ENCODE data around the gene MARCHF9.

Gene MARCHF9

GRCh38 chr12:57750561-57751431, 4.1 kb upstream of the MARCHF9 start:
- TF ChIP-seq ZNF274 (IDR thresholded peaks at IDR 0.05; ENCODE audit: low read depth, low read length), result no peak
- peak overlapping the region; percentile 86 for H3K4me3 ChIP-seq (ENCODE audit: low read length)

- TF ChIP-seq ZNF274 (IDR thresholded peaks at IDR 0.05; ENCODE audit: low read depth, low read length), result no peak
- H3K4me3 ChIP-seq (ENCODE audit: low read length), result peak overlapping the region; percentile 86
Measured at GRCh38 chr12:57751432-57751787, 3.5 kb upstream of the MARCHF9 start.

- TF ChIP-seq ZNF274 (IDR thresholded peaks at IDR 0.05; ENCODE audit: low read depth, low read length), result no peak
Measured at GRCh38 chr12:57751788-57752667, 2.9 kb upstream of the MARCHF9 start, which contains the start of gene CDK4. TSS of gene CDK4 (minus strand) at chr12:57752310. CDS start at chr12:57751717, 593 bp downstream.

GRCh38 chr12:57752668-57753000, 2.3 kb upstream of the MARCHF9 start:
- no peak overlapping the region; the same call in 1 of the 2 replicates for H3K4me3 ChIP-seq (ENCODE audit: low read length)
- no peak for TF ChIP-seq ZNF274 (IDR thresholded peaks at IDR 0.05; ENCODE audit: low read depth, low read length)

More at GRCh38 chr12:57751788-57752667, 2.9 kb upstream of the MARCHF9 start, which contains the start of gene CDK4:
- H3K4me3 ChIP-seq (ENCODE audit: low read length), result peak within 1 kb of the TSS; percentile 86

GRCh38 chr12:57753756-57754337, 1.1 kb upstream of the MARCHF9 start:
- H3K4me3 ChIP-seq (ENCODE audit: low read length), result no peak overlapping the region
- TF ChIP-seq ZNF274 (IDR thresholded peaks at IDR 0.05; ENCODE audit: low read depth, low read length), result no peak

GRCh38 chr12:57755194-57755453, 221 bp downstream of the MARCHF9 start:
- TF ChIP-seq ZNF274 (IDR thresholded peaks at IDR 0.05; ENCODE audit: low read depth, low read length), result no peak

GRCh38 chr12:57755454-57756372, 810 bp downstream of the MARCHF9 start:
- peak overlapping the region; percentile 86 for H3K4me3 ChIP-seq (ENCODE audit: low read length)
- no peak for TF ChIP-seq ZNF274 (IDR thresholded peaks at IDR 0.05; ENCODE audit: low read depth, low read length)

More at GRCh38 chr12:57755194-57755453, 221 bp downstream of the MARCHF9 start:
- peak overlapping the region; percentile 86 for H3K4me3 ChIP-seq (ENCODE audit: low read length)

GRCh38 chr12:57756406-57757341, 1.8 kb downstream of the MARCHF9 start:
- no peak for TF ChIP-seq ZNF274 (IDR thresholded peaks at IDR 0.05; ENCODE audit: low read depth, low read length)
- H3K4me3 ChIP-seq (ENCODE audit: low read length), result peak overlapping the region; percentile 86

GRCh38 chr12:57757771-57758170, 2.9 kb downstream of the MARCHF9 start:
- TF ChIP-seq ZNF274 (IDR thresholded peaks at IDR 0.05; ENCODE audit: low read depth, low read length), result no peak
- H3K4me3 ChIP-seq (ENCODE audit: low read length), result no peak overlapping the region

GRCh38 chr12:57758552-57759359, 3.9 kb downstream of the MARCHF9 start:
- no peak for TF ChIP-seq ZNF274 (IDR thresholded peaks at IDR 0.05; ENCODE audit: low read depth, low read length)
- no peak overlapping the region for H3K4me3 ChIP-seq (ENCODE audit: low read length)

- TF ChIP-seq ZNF274 (IDR thresholded peaks at IDR 0.05; ENCODE audit: low read depth, low read length), result no peak
Measured at GRCh38 chr12:57759360-57759980, 4.6 kb downstream of the MARCHF9 start.

More at GRCh38 chr12:57759360-57759980, 4.6 kb downstream of the MARCHF9 start:
- no peak overlapping the region for H3K4me3 ChIP-seq (ENCODE audit: low read length)
